Stomach (tissue), 9 donors: ENCODE results near the gene YIPF5. TPM values are rescaled to one million over a fixed set of nuclear protein-coding genes. Genes with fewer than 3 reads are reported as not detected.

Source experiments
- DNase-seq, 2 donors: peaks; one replicate each; pipeline versions ENCODE4 v3.0.0 to v3.0.0-alpha.2; 2013 to 2019
- H3K27ac ChIP-seq, 5 donors: fragments of 200-600 bp in 4 of 5; sonication (generic) in 4 of 5; one replicate each; pipeline ENCODE4 v1.5.1; 2013 to 2019; ENCODE audit warnings: mild to moderate bottlenecking in 1 of 5, moderate library complexity in 1 of 5
- H3K27me3 ChIP-seq, 3 donors: fragments of 200-600 bp; sonication (generic); one replicate each; pipeline ENCODE4 v1.5.1; 2017 to 2019; ENCODE audit warnings: mixed run types in 1 of 3
- H3K36me3 ChIP-seq, 4 donors: fragments of 200-600 bp; sonication (generic); 1 replicate in 3 of 4; 2 replicates in 1 of 4; pipeline ENCODE4 v1.5.1; 2016 to 2019
- H3K4me1 ChIP-seq, 4 donors: fragments of 200-600 bp; sonication (generic); one replicate each; pipeline ENCODE4 v1.5.1; 2016 to 2019
- H3K4me3 ChIP-seq, 4 donors: fragments of 200-600 bp; sonication (generic) in 3 of 4; one replicate each; pipeline ENCODE4 v1.5.1; 2016 to 2019; ENCODE audit warnings: mild to moderate bottlenecking in 1 of 4
- H3K9me3 ChIP-seq, 4 donors: fragments of 200-600 bp; sonication (generic); one replicate each; pipeline ENCODE4 v1.5.1; 2016 to 2019
- EP300 ChIP-seq: sonication (generic); formaldehyde crosslinking; IDR thresholded peaks from one replicate; pipeline ENCODE4 v1.6.1; 2017; ENCODE audit warnings: antibody characterized with exemption
- POLR2A ChIP-seq, 4 donors: fragments of 450-650 bp; IDR thresholded peaks; one replicate each; pipeline ENCODE4 v1.6.1; 2016; ENCODE audit warnings: antibody characterized with exemption in 4 of 4, control low read depth in 2 of 4, mild to moderate bottlenecking in 1 of 4, moderate library complexity in 1 of 4
- POLR2AphosphoS5 ChIP-seq, 3 donors: sonication (generic); formaldehyde crosslinking; IDR thresholded peaks; one replicate each; pipeline ENCODE4 v1.6.1; 2016; ENCODE audit warnings: antibody characterized with exemption in 3 of 3
- WGBS, 5 donors: extraction: QIAGEN DNeasy Blood & Tissue Kit in 3 of 5; methylation state at CpG; one replicate each; pipeline versions ENCODE4 v1.1.5 to v1.1.7; 2013 to 2018; 5-methylcytosine and 5-hydroxymethylcytosine counted together
- intact Hi-C: fragments of 100-400 bp; cut with DNase I; formaldehyde crosslinking; loops from one replicate; pipeline ENCODE4 v1.15.1; 2023; ENCODE audit warnings: low total_unique reads
- polyA plus RNA-seq, 3 donors: library from polyadenylated mRNA; stranded (reverse); fragments of 200-250 nt; gene quantifications; one replicate each; pipeline ENCODE4 v1.2.3, GENCODE V29; 2013
- total RNA-seq, 5 donors: library from RNA; depleted of rRNA; stranded (reverse); fragments of >200 nt; gene quantifications; one replicate each; pipeline versions ENCODE4 v1.1.0 to v1.2.3, GENCODE V29; 2014 to 2016
- TF ChIP-seq, protein P1 (sequence below), 7 experiments: fragments of 450-650 bp in 4 of 7; fragments of 200-600 bp in 3 of 7; sonication (generic) in 3 of 7; IDR thresholded peaks; one replicate each; pipeline ENCODE4 v1.5.1; 2016 to 2019; ENCODE audit warnings: antibody characterized with exemption in 7 of 7, control low read depth in 2 of 7, mild to moderate bottlenecking in 1 of 7
- donor health status: healthy with polysubstance abuse.
- donor health status: Bipolar disorder and iron deficiency.
- donor health status: healthy.

The YIPF5 gene
- total and polyA plus RNA-seq, 8 donors: 0.87 to 49.9 (median 14.0) TPM

DNA sequence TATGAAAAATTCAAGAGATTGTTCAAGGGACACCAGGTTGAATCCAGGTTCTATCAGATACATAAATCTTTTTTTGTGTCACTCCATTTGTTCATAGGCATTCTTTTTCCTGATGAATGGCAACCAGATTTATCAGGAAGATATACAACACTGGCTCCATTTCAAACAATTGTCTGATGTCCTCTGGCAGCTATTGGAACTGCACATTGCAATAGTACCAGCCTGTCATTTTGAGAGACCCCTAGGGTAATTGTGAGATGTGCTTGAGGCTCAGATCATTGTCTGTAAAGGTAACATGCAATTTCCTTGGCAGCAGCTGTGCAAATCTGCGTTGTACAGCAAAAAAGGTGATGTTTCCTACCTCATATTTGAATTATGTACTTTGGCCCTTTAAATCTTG lies 26.2 kb upstream of the YIPF5 start:
- TF ChIP-seq EP300: no peak
- no peak for TF ChIP-seq POLR2A (IDR thresholded peaks at IDR 0.05)
- TF ChIP-seq POLR2AphosphoS5 (IDR thresholded peaks at IDR 0.05): no peak
- TF ChIP-seq, protein P1, sequence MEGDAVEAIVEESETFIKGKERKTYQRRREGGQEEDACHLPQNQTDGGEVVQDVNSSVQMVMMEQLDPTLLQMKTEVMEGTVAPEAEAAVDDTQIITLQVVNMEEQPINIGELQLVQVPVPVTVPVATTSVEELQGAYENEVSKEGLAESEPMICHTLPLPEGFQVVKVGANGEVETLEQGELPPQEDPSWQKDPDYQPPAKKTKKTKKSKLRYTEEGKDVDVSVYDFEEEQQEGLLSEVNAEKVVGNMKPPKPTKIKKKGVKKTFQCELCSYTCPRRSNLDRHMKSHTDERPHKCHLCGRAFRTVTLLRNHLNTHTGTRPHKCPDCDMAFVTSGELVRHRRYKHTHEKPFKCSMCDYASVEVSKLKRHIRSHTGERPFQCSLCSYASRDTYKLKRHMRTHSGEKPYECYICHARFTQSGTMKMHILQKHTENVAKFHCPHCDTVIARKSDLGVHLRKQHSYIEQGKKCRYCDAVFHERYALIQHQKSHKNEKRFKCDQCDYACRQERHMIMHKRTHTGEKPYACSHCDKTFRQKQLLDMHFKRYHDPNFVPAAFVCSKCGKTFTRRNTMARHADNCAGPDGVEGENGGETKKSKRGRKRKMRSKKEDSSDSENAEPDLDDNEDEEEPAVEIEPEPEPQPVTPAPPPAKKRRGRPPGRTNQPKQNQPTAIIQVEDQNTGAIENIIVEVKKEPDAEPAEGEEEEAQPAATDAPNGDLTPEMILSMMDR (IDR thresholded peaks at IDR 0.05): no peak
- Histone ChIP-seq H3K27me3 (peaks cover 0 to 26% (median 0%) of the 10 kb centered on the region in 3 donors), H3K4me1 (peaks cover 0 to 7% (median 3%) of the 10 kb centered on the region in 4 donors), H3K27ac (no peak overlapping the region), H3K36me3 (no peaks in the 10 kb centered on the region), H3K4me3 (no peak overlapping the region), H3K9me3 (no peaks in the 10 kb centered on the region)
- intact Hi-C loops: no loop called here
- WGBS, 5 donors: 79 to 88% (median 84%) methylated on average over 1 of the region's 1 CpG
- DNase-seq: no peak

GRCh38 chr5:144195448-144195847 lies 25.0 kb upstream of the YIPF5 start:
- TF ChIP-seq, protein P1 (IDR thresholded peaks at IDR 0.05): no peak
- no peak for TF ChIP-seq POLR2A (IDR thresholded peaks at IDR 0.05)
- no peak for TF ChIP-seq POLR2AphosphoS5 (IDR thresholded peaks at IDR 0.05)
- no peak for TF ChIP-seq EP300
- H3K27ac ChIP-seq: no peak overlapping the region
- peak in 1 of 2 donors; percentile 21 for DNase-seq
- H3K27me3 ChIP-seq: peaks cover 0 to 15% (median 0%) of the 10 kb centered on the region in 3 donors
- H3K36me3 ChIP-seq: no peaks in the 10 kb centered on the region
- WGBS, 5 donors: 44 to 57% (median 50%) methylated on average over 4 of the region's 4 CpGs
- peaks cover 0 to 9% (median 6%) of the 10 kb centered on the region in 4 donors for H3K4me1 ChIP-seq
- intact Hi-C loops: no loop called here
- H3K4me3 ChIP-seq: no peak overlapping the region
- no peaks in the 10 kb centered on the region for H3K9me3 ChIP-seq

DNA sequence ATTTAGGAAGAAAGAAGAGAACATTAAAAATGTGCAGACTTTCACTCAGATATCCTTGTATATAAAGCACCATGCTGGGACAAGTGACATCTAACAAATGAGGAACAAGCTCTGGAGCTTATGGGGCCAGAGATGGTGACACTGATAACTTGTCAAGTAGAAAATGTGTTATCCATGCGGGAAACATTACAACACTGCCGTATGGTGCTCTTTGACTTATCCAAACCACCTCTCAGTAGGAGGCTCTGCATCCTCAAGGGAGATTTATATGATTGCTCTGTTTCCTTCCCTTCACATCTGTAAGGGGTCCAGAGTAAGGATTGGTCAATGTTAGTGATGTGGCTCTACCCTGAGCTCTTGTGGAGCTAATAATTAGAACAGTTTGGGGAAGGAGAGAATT lies 23.7 kb upstream of the YIPF5 start:
- Histone ChIP-seq H3K9me3 (no peaks in the 10 kb centered on the region), H3K4me3 (no peak overlapping the region), H3K27ac (no peak overlapping the region), H3K27me3 (peaks cover 0 to 7% (median 0%) of the 10 kb centered on the region in 3 donors), H3K36me3 (no peaks in the 10 kb centered on the region), H3K4me1 (peaks cover 0 to 22% (median 6%) of the 10 kb centered on the region in 4 donors)
- intact Hi-C loops: no loop called here
- no peak for DNase-seq
- 72 to 90% (median 81%) methylated on average over 2 of the region's 2 CpGs for WGBS, 5 donors
- TF ChIP-seq POLR2A (IDR thresholded peaks at IDR 0.05) (no peak), EP300 (no peak), POLR2AphosphoS5 (IDR thresholded peaks at IDR 0.05) (no peak)
- TF ChIP-seq, protein P1 (IDR thresholded peaks at IDR 0.05): no peak

DNA sequence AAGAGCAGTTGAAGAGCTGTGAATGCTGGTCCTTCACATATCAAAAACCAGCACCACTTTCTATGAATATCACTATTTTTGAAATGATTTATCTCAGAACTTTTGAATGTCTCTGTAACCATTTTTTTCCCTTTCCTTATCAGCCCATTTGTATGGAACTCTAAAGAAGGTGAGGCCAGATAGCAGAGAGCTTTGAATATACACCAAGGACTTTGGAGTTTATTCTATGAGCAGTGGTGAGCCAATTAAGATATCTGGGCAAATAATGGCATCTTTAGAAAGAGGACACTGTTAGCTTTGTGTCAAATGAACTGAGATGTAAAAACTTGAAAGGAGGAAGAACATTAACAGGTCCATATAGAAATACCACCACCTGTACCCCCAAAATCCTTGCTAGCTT lies 22.2 kb upstream of the YIPF5 start:
- intact Hi-C loops: no loop called here
- H3K27me3 ChIP-seq: no peaks in the 10 kb centered on the region
- no peaks in the 10 kb centered on the region for H3K9me3 ChIP-seq
- no peak overlapping the region for H3K4me3 ChIP-seq
- no peak overlapping the region for H3K27ac ChIP-seq
- peaks cover 0 to 37% (median 8%) of the 10 kb centered on the region in 4 donors for H3K4me1 ChIP-seq
- TF ChIP-seq POLR2A (IDR thresholded peaks at IDR 0.05) (no peak), EP300 (no peak), POLR2AphosphoS5 (IDR thresholded peaks at IDR 0.05) (no peak)
- TF ChIP-seq, protein P1 (IDR thresholded peaks at IDR 0.05): no peak
- DNase-seq: no peak
- no peaks in the 10 kb centered on the region for H3K36me3 ChIP-seq
